ENCODE data around the gene AKR1B15.

GRCh38 chr7:134513169-134513752 lies 35.6 kb upstream of the AKR1B15 start:
- no peak for TF ChIP-seq CTCF (IDR thresholded peaks at IDR 0.05)
- no peak for TF ChIP-seq POLR2A (IDR thresholded peaks at IDR 0.05)

All from lower leg skin (tissue), 3 donors.